Activated CD8-positive, alpha-beta memory T cell treated with anti-CD3 and anti-CD28 coated beads, Interleukin-2, amount 10 ng/mL, durations not matched to agents 7 days and 5 days (primary cell): ENCODE data around the gene GATB. TPM values are rescaled to one million over a fixed set of nuclear protein-coding genes. Genes with fewer than 3 reads are reported as not detected.

Experiments
- ATAC-seq: fragments of 150-1000 bp; cut with Tn5 transposase; one replicate; pipeline ENCODE4 v1.10.0; 2021; ENCODE audit warnings: moderate library complexity
- CTCF ChIA-PET: fragments of 350-600 bp; sonication (Branson Sonifier 250); formaldehyde crosslinking; loops from one replicate; lab custom pipeline; 2021; ENCODE audit warnings: antibody characterized with exemption; lab: Charles Lee
- DNase-seq: peaks from one replicate; pipeline ENCODE4 v3.0.0-alpha.2; 2020
- H3K27ac Mint-ChIP-seq: one replicate; pipeline ENCODE4 v1.8.0; 2021; ENCODE audit warnings: mild to moderate bottlenecking, mixed read lengths
- H3K27me3 Mint-ChIP-seq: one replicate; pipeline ENCODE4 v1.8.0; 2021; ENCODE audit warnings: mixed read lengths
- H3K36me3 Mint-ChIP-seq: one replicate; pipeline ENCODE4 v1.8.0; 2021; ENCODE audit warnings: mild to moderate bottlenecking, mixed read lengths
- H3K4me1 Mint-ChIP-seq: one replicate; pipeline ENCODE4 v1.8.0; 2021; ENCODE audit warnings: mixed read lengths
- H3K4me3 Mint-ChIP-seq: one replicate; pipeline ENCODE4 v1.8.0; 2021; ENCODE audit warnings: mild to moderate bottlenecking, moderate library complexity, mixed read lengths
- H3K9me3 Mint-ChIP-seq: one replicate; pipeline ENCODE4 v1.8.0; 2022; ENCODE audit warnings: low read depth, mixed read lengths
- total RNA-seq, 2 experiments: library from RNA; stranded (reverse); gene quantifications; one replicate each; pipeline ENCODE4 v1.2.3, GENCODE V29; 2021

Gene GATB
- total RNA-seq, 2 experiments from 2014 or later = 14.1 to 17.9 TPM

- CTCF ChIA-PET = interaction anchor here (1.1 to 1.3 kb wide), 2 partner anchors 31 to 63 kb away, joined by 3 read pairs; no protein-coding TSS in a partner anchor
- ATAC-seq (peak; percentile 71), DNase-seq (peak; percentile 48)
- peak overlapping the region; percentile 44 for H3K27ac Mint-ChIP-seq
- no peaks in the 10 kb centered on the region for H3K9me3 Mint-ChIP-seq
- no peak overlapping the region for H3K4me3 Mint-ChIP-seq
- peaks cover 11% of the 10 kb centered on the region for H3K4me1 Mint-ChIP-seq
- no peaks in the 10 kb centered on the region for H3K36me3 Mint-ChIP-seq
- no peaks in the 10 kb centered on the region for H3K27me3 Mint-ChIP-seq
Observed at GRCh38 chr4:151667048-151667447, 93.8 kb downstream of the GATB start.

DNA sequence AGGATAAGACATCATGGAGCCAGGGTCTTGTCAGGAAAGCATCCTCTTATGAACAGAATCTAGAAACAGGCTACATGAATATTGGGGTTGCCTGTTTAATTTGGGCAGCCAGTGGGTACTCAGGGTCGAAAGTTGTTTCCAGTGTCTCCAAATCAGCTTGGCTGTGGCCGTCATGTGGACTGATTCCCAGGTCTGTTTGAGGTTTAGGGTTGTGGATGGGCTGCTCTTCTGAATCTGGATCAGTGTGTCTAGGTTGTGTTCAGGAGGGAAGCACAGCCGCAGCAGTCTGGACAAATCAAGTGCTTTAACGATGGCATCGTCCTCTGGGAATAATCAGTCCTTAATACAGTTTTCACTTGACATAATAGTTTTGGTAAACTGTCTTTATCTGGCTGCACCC is 94.3 kb downstream of the GATB start:
- no peaks in the 10 kb centered on the region for H3K36me3 Mint-ChIP-seq
- no peak for ATAC-seq
- H3K27me3 Mint-ChIP-seq = no peaks in the 10 kb centered on the region
- CTCF ChIA-PET = no interaction called here
- no peaks in the 10 kb centered on the region for H3K9me3 Mint-ChIP-seq
- no peak for DNase-seq
- no peak overlapping the region for H3K27ac Mint-ChIP-seq
- no peak overlapping the region for H3K4me3 Mint-ChIP-seq
- peaks cover 11% of the 10 kb centered on the region for H3K4me1 Mint-ChIP-seq

GRCh38 chr4:151665785-151666127 is 95.1 kb downstream of the GATB start:
- H3K9me3 Mint-ChIP-seq = no peaks in the 10 kb centered on the region
- no peak overlapping the region for H3K27ac Mint-ChIP-seq
- CTCF ChIA-PET = no interaction called here
- ATAC-seq = no peak
- H3K36me3 Mint-ChIP-seq = no peaks in the 10 kb centered on the region
- no peaks in the 10 kb centered on the region for H3K27me3 Mint-ChIP-seq
- peaks cover 11% of the 10 kb centered on the region for H3K4me1 Mint-ChIP-seq
- H3K4me3 Mint-ChIP-seq = no peak overlapping the region
- no peak for DNase-seq

DNA sequence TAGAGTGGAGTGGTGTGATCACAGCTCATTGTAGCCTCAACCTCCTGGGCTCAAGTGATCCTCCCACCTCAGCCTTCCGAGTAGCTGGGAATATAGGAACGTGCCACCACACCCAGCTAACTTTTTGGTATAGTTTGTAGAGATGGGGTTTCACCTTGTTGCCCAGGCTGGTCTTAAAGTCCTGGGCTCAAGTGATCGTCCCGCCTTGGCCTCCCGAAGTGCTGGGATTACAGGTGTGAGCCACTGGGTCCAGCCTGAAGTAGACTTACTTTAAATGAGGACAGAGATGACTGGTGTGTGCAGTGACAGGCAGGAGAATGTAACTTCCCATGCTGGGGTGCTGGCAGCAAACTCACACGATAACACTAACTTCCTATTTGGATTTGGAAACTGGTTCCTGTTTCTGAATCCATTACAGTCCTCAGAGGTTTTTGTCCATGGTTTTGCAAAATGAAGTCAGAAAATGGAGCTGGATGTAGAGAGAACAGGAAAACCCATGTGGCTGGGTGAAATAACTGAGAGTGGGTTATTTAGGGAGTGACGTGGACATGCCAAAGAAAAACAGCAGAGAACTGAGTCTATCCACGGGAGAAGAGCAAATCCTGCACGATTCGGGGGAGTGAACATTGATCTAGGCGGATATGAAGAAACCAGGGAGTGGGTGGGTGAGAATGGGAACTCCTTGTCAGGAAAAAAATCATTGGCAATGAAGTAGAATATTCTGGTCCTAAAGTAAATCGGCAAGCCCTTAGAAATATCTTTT is 95.6 kb downstream of the GATB start:
- no peaks in the 10 kb centered on the region for H3K9me3 Mint-ChIP-seq
- no peak overlapping the region for H3K4me3 Mint-ChIP-seq
- no peak overlapping the region for H3K27ac Mint-ChIP-seq
- ATAC-seq (no peak), DNase-seq (no peak)
- no peaks in the 10 kb centered on the region for H3K36me3 Mint-ChIP-seq
- H3K4me1 Mint-ChIP-seq = peaks cover 11% of the 10 kb centered on the region
- CTCF ChIA-PET = interaction anchor here (0.5 kb wide), 1 partner anchor 1182 kb away, joined by 3 read pairs; no protein-coding TSS in a partner anchor
- H3K27me3 Mint-ChIP-seq = no peaks in the 10 kb centered on the region

GRCh38 chr4:151664289-151664688 is 96.5 kb downstream of the GATB start:
- no peaks in the 10 kb centered on the region for H3K9me3 Mint-ChIP-seq
- CTCF ChIA-PET = no interaction called here
- no peaks in the 10 kb centered on the region for H3K36me3 Mint-ChIP-seq
- H3K27ac Mint-ChIP-seq = no peak overlapping the region
- no peak for DNase-seq
- H3K27me3 Mint-ChIP-seq = no peaks in the 10 kb centered on the region
- ATAC-seq = no peak
- H3K4me1 Mint-ChIP-seq = peaks cover 17% of the 10 kb centered on the region
- no peak overlapping the region for H3K4me3 Mint-ChIP-seq

GRCh38 chr4:151663109-151663508 is 97.7 kb downstream of the GATB start:
- CTCF ChIA-PET = interaction anchor here (0.9 kb wide), 1 partner anchor 11 kb away, joined by 3 read pairs; no protein-coding TSS in a partner anchor
- H3K27ac Mint-ChIP-seq = no peak overlapping the region
- peaks cover 21% of the 10 kb centered on the region for H3K4me1 Mint-ChIP-seq
- no peak for ATAC-seq
- H3K4me3 Mint-ChIP-seq = no peak overlapping the region
- no peaks in the 10 kb centered on the region for H3K9me3 Mint-ChIP-seq
- H3K36me3 Mint-ChIP-seq = no peaks in the 10 kb centered on the region
- DNase-seq = no peak
- H3K27me3 Mint-ChIP-seq = no peaks in the 10 kb centered on the region

GRCh38 chr4:151661873-151662272 is 98.9 kb downstream of the GATB start:
- no peak overlapping the region for H3K27ac Mint-ChIP-seq
- CTCF ChIA-PET = interaction anchor here (0.9 kb wide), 1 partner anchor 10 kb away, joined by 3 read pairs; no protein-coding TSS in a partner anchor
- ATAC-seq (no peak), DNase-seq (peak; percentile 12)
- no peak overlapping the region for H3K4me3 Mint-ChIP-seq
- H3K27me3 Mint-ChIP-seq = no peaks in the 10 kb centered on the region
- H3K36me3 Mint-ChIP-seq = no peaks in the 10 kb centered on the region
- peaks cover 17% of the 10 kb centered on the region for H3K4me1 Mint-ChIP-seq
- no peaks in the 10 kb centered on the region for H3K9me3 Mint-ChIP-seq

DNA sequence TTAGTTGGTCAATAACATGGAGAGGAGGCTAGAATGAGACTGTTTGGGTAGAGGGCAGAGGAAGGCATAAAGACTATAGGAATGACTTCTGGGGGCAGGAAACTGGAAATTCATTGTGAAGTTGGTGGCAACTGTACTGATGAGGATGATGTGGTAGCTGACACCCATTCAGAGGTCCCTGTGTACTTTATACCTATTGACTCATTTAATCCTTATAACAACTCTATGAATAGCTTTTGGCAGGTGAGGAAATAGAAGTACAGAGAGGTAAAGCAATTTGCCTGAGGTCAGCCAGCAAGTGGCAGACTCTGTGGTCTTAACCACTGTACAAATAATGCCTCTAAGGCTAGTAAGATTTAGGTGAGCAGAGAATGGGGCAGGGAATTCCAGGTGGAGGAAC is 100.1 kb downstream of the GATB start:
- CTCF ChIA-PET = no interaction called here
- ATAC-seq (no peak), DNase-seq (no peak)
- Mint-ChIP-seq H3K4me3 (no peak overlapping the region), H3K9me3 (no peaks in the 10 kb centered on the region), H3K27ac (no peak overlapping the region), H3K4me1 (peaks cover 11% of the 10 kb centered on the region), H3K27me3 (no peaks in the 10 kb centered on the region), H3K36me3 (no peaks in the 10 kb centered on the region)

DNA sequence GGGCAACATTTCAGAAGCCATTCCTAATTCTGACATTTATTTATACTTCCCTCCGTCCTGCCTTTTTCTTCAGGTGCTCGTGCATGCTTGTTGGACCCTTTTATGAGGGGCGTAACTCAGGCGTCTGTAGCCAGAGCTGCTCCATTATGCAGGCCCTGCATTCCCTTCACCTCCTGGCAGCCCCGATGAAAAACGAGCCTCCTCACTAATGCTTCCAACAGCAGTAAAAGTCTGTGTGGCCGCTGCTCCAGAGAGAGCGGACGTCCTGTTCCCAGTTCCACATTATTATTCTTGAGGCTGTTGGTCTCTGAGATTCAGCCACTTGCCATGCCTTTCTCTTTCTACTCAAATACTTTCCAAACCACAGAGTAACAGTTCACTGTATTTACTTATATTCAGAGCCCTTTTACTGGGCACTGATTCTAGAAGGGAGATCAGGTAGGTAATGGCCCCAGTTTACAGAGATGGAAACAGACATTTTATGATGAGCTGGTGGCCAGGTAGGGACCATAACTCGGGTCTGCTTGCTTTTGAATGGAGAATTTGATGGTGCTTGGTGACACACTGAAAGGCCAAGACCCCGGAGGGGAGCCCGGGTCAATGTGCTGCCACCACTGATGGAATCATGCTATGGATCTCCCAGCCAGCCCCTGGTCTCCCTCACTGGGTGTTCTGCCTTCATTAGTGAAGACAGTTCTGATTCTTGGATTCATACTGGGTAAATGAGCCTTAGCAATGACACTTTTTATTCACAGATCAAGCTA is 101.0 kb downstream of the GATB start:
- CTCF ChIA-PET = no interaction called here
- H3K9me3 Mint-ChIP-seq = no peaks in the 10 kb centered on the region

DNA sequence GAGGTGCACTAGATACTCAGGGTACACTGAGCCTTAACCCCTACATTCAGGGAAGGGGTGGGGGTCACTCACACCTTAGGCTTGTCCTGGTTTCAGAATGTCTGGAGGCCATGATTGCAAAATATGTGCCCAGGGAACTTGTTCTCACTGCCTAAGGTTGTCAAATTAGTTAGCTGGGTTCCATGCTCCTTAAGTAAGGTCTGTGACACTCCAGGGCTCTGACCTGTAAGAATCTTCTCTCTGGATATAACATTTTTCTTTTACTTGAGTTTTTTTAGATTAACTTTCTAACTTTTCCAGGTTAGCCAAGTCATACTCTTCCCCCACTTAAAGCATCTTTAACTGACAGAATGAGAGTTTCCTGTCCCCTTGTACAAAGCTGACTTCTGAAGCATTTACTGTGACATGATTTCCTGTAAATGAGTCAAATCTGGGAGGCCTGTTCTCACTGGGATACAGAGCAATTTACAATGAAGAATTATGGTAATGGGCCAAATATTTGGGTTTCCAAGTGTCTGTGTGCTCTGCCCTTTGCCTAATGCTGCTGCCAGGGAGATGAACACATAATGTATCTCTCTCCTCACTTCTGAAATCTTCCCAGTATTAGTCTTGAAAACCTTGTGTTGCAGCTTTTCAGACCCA is 101.7 kb downstream of the GATB start:
- Mint-ChIP-seq H3K27me3 (no peaks in the 10 kb centered on the region), H3K4me3 (no peak overlapping the region), H3K4me1 (peaks cover 11% of the 10 kb centered on the region), H3K27ac (peak overlapping the region; percentile 73), H3K36me3 (no peaks in the 10 kb centered on the region), H3K9me3 (no peaks in the 10 kb centered on the region)
- DNase-seq (no peak), ATAC-seq (peak; percentile 76)
- CTCF ChIA-PET = no interaction called here

More for the DNA sequence above, 101.0 kb downstream of the GATB start:
- Mint-ChIP-seq H3K36me3 (no peaks in the 10 kb centered on the region), H3K4me1 (peaks cover 11% of the 10 kb centered on the region), H3K4me3 (no peak overlapping the region), H3K27me3 (no peaks in the 10 kb centered on the region), H3K27ac (no peak overlapping the region)
- no peak for ATAC-seq
- no peak for DNase-seq

DNA sequence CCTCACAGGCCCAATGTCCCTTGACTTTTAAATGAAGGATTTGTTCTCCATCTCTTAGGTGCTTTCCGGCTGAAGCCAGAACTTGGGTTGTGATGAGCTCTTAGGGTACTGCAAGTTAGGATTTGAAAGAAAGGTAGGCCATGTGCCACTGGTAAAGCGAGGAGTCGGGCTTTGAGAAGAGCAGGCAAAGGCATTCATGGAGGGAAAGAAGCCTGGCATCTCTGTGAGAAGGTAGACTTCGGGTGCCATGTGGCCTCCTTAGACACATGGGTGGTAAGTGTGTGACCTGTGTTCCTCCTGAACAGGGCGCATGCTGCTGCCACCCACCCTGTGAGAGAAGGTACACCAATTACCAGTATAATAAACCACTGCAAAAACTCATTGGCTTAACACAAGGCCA is 102.9 kb downstream of the GATB start:
- Mint-ChIP-seq H3K27ac (no peak overlapping the region), H3K27me3 (no peaks in the 10 kb centered on the region), H3K36me3 (no peaks in the 10 kb centered on the region), H3K9me3 (no peaks in the 10 kb centered on the region), H3K4me1 (peaks cover 11% of the 10 kb centered on the region), H3K4me3 (no peak overlapping the region)
- no peak for ATAC-seq
- CTCF ChIA-PET = no interaction called here
- no peak for DNase-seq

- Mint-ChIP-seq H3K4me3 (no peak overlapping the region), H3K4me1 (peaks cover 11% of the 10 kb centered on the region), H3K36me3 (no peaks in the 10 kb centered on the region), H3K9me3 (no peaks in the 10 kb centered on the region), H3K27ac (no peak overlapping the region), H3K27me3 (no peaks in the 10 kb centered on the region)
- no peak for DNase-seq
- CTCF ChIA-PET = no interaction called here
- no peak for ATAC-seq
Observed at GRCh38 chr4:151656058-151656457, 104.7 kb downstream of the GATB start.

- DNase-seq (no peak), ATAC-seq (no peak)
- no peak overlapping the region for H3K27ac Mint-ChIP-seq
- no peaks in the 10 kb centered on the region for H3K9me3 Mint-ChIP-seq
- CTCF ChIA-PET = no interaction called here
- H3K36me3 Mint-ChIP-seq = no peaks in the 10 kb centered on the region
- peaks cover 5% of the 10 kb centered on the region for H3K27me3 Mint-ChIP-seq
- H3K4me3 Mint-ChIP-seq = no peak overlapping the region
- peaks cover 1% of the 10 kb centered on the region for H3K4me1 Mint-ChIP-seq
Observed at GRCh38 chr4:151653548-151653918, 107.3 kb downstream of the GATB start.
